GM23248 (cell line): ENCODE results near the gene CALD1.

Experiments
- EZH2 ChIP-seq: fragments of 200-600 bp; sonication (generic); IDR thresholded peaks from 2 replicates; pipeline ENCODE4 v1.6.1; 2018; ENCODE audit warnings: antibody characterized with exemption, mild to moderate bottlenecking; ENCODE audit not compliant: insufficient read depth, poor library complexity, severe bottlenecking
- EZH2phosphoT487 ChIP-seq: fragments of 200-600 bp; sonication (generic); IDR thresholded peaks from 2 replicates; pipeline ENCODE4 v1.6.1; 2018; ENCODE audit warnings: antibody characterized with exemption, moderate library complexity, mild to moderate bottlenecking, low read depth; ENCODE audit not compliant: insufficient read depth

DNA sequence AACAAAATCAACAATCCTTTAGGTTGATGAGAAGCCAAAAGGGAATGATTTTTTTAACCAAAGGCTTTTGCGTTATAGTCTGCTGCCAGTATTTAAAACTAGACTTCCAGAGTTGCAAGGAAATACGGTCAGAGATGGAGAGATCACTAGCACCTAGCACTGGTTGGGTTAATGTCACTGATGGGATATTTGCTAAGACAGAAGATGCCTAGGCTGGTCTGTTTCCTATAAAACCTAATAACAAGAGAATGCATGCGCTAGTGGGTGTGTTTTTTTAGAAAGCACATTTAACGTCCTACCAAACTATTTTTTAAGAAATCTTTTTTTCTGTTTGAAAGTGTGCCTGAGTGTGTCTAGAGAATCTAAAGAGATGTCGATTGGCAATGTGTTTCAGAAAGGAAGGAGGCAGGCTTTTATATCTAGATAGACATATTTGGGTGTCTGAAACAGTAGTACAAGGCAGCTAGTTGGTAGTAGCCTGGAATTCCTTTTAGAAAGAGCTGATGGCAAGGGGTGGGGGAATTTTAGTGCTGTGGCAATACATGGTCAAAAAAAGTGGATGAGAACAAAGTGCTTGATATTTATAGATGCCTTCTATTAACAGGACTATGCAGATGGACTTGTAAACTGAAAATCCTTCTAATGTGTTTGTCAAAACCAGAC is 863 bp downstream of the CALD1 start:
- TF ChIP-seq EZH2 (no peak), EZH2phosphoT487 (no peak)
